NCI-H128 (cell line): ENCODE results near the gene LIN54.
"Not testable (repeated sequence)": the region's sequence is repeated elsewhere in the genome, so short reads cannot be mapped to it uniquely, and the experiment has no call there.

Experiments
- DNase-seq: peaks from one replicate; lab custom pipeline; 2025; ENCODE audit not compliant: unreplicated experiment; lab: John Stamatoyannopoulos, UW

LIN54 gene

DNA sequence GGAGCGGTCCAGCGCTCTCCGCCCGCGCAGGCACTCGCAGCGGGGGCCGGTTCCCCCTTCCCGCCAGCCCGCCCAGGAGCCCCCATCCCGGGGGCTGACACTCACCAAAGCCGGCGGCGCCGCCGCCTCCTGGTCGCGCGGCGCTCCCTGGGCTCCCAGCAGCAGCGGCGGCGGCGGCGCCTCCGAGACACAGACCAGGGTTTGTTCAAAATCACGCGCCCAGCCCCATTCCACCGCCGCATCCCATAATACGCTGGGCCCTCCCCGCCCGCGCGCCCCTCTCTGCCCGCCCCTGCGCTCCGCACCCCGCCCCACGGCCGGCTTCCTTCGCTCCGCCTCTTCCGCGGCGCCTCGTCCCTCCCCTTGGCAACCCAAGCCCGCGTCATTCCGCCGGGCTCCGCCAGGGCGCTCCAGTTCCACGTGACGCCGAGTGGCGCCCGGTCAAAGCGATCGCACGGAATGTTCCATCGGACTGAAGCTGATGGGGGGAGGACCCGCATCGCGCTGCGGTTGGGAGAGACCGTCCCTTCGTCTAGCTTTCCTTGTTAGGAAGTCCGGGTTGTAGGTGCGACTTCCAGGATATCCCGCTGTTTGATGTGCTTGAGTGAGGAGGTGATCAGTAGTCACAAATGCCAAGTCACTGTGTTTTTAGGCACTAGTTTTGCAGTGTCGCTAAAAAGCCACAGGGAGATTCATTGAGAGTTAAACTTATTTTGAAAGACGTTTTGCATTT, 2.2 kb upstream of the LIN54 start:
- peak; percentile 92 for DNase-seq

DNA sequence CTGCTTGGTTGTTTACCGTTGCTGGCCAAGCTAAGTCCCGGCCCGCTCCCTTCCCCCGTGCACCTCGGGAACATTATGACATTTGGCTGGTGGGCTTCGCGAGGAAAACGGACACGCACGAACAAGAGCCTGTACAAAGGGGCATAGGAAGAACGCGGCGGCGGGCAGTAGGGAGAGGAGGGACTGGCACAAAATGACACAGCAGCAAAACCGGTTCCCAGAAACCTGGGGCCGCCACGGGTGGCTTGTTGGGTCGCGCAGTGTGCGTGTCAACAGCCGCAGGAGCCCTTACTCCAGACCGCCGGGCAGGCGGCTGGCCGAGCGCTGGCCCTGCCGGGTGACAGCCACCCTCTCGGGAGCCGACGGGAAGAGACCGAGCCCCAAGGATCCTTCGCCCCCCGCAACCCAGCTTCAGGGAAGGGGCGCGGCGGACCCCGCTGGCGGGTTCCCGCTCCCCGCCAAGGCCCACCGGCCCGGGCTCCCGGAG, 1.6 kb upstream of the LIN54 start:
- DNase-seq, result no peak

DNA sequence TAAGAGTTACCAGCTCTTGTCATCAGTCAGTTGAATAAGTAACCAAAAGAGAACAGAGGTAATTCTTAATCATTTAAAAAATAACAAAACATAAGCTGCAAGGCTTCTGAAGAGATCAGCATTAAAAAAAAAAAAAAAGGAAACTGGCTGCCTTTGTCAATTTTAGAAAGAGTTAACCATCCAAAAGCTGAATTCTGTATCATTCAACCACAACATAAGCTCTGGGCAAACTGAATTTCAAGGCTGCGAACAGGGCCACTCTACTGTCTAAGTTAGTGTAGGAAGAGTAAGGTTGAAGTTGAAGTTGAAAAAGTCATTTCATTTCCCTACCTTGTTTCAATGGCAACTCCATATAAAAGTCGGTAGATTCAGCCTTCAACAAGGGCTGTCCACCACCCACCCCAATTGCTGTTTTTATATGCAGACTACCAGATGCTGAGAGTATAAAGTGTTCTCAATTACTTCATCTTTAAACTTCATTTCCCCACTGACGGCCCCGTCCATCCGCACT, 1.1 kb upstream of the LIN54 start:
- DNase-seq, result no peak

DNA sequence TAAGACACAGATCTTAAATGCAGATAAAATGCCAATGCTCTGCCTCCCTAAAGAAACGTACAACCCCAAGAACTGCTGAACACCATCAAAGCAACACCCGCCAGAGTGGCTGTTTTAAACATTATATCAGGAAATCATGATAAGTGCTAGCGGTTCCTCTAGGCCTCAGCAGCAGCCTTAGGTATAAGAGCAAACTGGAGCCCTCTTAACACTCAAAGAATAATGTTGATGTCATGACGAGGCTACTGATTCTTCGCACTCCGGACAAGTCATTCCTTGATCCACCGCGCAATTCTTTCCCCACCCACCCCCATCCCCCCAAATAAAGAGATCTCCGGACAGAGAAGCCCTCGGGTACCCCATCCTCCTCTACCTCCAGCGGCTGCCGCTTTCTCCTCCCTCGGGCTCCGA, 507 bp downstream of the LIN54 start:
- no peak for DNase-seq

DNA sequence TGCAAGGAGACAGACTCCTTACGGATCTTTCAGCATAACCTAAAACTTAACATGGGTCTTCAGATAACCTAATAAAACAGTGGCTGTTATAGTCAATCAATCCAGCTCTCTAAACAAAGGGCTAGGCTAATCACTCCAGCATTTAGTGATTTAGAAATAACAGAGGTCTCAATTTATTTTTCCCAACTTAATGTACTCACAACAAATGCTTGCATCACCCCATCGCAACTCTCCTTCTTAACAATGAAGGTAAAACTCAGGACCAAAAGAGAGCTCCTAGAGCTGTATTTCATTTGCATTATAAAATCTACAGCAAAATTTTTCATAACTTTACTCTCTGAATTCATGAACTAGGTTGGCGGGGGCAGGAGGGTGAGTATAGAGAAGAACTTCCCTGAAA, 1.1 kb downstream of the LIN54 start:
- DNase-seq, result no peak

DNA sequence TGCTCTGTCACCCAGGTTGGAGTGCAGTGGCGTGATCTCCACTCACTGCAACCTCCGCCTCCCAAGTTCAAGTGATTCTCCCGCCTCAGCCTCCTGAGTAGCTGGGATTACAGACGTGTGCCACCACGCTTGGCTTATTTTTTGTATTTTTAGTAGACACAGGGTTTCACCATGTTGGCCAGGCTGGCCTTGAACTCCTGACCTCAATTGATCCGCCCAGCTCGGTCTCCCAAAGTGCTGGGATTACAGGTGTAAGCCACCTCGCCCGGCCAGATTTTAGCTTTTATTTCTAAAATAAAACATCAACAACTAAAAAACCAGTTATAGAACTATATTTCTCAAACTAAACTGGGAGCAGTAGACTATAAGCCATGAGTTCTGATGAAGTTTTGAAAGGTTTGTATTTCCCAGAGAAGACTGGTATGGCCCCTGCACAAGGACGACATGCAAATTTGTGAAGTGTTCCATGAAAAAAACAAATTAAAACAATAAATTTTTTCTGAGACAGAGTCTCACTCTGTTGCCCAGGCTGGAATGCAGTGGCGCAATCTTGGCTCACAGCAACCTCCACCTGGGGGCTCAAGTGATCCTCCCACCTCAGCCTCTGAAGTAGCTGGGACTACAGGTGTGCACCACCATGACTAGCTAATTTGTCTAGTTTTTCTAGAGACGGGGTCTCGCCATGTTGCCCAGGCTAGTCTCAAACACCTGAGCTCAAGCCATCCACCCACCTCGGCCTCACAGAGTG, 7.4 kb downstream of the LIN54 start:
- DNase-seq, result not testable (repeated sequence)

DNA sequence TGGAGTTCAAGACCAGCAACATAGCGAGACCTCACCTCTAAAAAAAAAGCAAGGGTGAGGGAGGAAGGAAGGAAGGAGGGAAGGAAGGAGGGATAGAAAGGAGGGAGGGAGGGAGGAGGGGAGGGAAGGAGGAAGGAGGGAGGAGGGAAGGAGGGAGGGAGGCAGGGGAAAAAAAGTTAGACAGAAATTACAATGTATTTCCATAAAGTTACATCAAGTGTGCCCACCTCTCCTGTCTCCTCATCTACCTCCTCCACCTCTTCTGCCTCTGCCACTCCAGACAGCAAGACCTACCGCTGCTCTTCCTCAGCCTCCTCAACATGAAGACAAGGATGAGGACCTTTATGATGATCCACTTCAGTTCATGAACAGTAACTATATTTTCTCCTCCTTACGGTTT, 8.3 kb downstream of the LIN54 start:
- DNase-seq, result no peak

DNA sequence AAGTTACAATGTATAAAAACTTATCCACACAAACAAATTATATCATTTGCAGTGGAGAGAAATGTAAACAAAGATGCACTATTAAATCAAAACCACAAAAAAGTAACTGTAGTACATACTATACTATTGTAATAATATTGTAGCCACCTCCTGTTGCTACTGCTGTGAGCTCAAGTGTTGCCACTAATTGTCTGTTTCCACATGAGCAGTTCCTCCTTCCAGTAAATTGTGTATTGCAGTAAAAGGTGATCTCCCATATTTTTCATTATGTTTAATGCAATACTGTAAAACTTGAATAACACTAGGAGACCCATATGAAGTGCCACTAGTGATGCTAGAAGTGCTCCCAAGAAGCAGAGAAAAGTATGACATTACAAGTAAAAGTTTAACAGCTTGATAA, 11.7 kb downstream of the LIN54 start:
- peak; percentile 29 for DNase-seq

DNA sequence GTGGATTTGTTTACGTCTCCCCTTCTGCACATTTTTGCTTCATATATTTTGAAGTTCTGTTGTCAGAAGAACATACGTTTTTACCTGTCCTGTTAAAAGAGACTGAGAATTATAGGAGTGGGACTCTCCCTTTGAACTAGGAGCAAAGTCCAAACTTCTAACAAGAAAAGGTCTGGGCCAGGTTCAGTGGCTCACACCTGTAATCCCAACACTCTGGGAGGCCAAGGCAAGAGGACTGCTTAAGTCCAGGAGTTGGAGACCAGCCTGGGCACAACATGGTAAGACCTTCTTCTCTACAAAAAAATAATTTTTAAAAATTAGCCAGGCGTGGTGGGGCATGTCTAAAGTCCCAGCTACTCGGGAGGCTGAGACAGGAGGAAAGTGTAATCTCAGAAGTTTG, 15.8 kb downstream of the LIN54 start:
- no peak for DNase-seq

DNA sequence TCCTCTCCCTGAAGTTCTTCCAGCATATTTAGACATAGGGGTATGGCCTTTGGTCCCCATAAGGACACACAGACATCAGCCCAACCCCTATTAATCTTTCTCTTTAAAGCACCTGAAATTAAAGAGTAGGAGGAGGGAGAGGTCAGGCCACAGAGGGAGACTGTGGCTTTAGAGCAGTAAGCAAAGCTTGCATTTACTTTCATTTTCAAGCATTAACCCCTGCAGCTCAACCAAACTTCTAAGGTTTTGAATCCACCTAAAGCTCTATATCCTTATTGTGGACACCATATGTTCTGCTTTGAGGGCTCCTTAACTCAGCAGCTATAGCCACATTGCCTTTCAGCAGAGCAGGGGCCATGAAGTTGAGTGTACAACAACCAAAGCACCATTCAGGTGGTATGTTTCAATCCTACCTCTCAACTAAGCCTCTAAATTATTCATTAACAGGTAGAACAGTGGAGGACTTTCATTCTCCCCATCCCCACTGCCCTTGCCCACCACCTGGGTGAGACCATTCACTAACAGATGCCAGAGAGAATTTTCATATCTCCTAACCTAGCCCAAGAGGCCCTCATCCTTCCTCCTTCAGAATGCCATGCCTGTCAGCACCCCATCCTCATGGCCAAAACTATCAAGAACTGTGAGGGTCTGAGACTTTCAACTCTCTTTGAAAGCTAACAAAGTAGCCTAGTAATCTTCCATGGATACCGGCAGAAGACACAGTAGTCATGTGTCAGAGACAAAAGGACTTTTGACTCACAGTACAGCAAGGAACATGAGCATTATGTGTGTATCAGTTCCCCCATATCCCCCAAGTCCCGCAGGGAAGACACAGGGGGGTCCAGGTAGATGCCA, 20.8 kb downstream of the LIN54 start:
- DNase-seq, result no peak

DNA sequence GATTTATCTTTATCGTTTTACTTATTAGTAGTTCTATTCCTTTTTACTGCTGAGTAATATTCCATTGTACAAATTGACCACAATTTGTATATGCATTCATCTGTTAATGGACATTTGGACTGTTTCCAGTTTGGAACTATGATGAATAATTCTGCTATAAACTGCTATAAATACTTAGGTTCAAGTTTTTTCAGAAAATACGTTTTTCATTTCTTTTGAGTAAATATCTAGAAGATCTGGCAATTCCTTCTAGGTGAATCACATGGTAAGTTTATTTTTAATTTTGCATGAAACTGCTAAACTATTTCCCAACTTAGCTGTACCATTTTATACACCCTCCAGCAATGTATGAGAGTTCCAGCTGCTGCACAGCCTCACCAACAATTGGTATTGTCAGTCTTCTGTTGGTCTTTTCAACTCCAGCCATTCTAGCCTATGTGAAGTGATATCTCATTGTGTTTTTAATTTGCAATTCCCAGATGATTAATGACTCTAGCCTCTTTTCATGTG, 22.2 kb downstream of the LIN54 start:
- no peak for DNase-seq

DNA sequence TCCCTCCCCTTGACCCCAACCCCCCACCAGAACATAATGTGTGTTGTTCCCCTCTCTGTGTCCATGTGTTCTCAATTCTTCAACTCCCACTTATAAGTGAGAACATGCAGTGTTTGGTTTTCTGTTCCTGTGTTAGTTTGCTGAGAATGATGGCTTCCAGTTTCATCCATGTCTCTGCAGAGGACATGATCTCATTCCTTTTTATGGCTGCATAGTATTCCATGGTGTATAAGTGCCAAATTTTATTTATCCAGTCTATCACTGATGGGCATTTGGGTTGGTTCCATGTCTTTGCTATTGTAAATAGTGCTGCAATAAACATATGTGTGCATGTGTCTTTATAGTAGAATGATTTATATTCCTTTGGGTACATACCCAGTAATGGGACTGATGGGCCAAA, 23.1 kb downstream of the LIN54 start:
- DNase-seq, result not testable (repeated sequence)

DNA sequence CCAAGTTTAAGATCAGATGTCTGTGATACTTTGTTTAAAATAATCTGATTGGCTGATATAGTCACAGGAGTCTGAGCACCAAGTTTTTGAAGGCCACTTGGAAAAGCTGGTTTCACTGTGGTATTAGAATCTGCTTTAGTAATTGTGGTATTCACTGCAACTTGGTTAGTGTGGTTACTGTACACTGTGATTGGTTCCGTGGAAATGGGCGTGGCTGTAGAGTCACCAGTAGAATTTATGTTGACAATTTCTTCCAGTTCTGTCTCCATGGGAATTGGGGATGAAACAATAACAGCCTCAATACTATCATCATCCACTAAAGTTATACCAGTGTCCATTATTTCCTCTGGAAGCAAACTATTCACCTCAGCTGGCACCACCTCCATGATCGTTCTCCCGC, 26.2 kb downstream of the LIN54 start:
- no peak for DNase-seq

DNA sequence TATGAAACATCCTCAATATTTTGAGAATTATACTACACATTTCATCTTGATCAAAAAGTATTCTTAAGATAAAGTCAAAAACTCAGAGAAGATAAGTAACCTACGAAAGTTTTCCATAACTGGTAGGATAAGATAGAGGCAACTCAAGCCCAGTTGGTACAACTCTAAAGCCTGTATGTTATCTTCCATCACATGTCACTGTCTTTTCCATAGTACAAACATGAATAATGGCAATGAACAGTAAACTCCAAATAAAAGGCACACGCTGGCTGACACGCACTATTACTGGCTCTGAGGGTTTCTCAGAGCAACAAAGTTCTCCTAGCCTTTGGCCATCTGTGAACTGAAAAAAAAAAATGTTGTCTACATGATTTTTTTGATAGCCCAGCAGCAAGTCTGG, 27.2 kb downstream of the LIN54 start:
- DNase-seq, result no peak

DNA sequence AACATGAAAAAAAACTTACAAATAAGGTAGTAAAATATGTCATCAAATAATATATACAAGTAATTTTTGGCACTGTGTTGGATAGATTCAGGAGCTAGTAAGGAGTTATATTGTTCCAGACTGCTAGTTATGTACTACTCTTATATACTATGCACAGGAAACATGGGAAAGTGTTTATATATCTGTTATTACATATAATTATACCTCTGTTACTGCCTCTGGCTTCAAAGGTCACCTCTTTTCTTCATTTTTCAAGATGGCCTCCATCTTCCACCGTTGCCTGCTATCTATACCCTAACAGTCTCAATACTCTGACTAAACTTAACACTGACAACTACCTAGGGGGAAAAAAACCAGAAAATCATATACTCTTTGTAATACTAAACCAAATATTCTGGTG, 29.5 kb downstream of the LIN54 start:
- DNase-seq, result no peak

DNA sequence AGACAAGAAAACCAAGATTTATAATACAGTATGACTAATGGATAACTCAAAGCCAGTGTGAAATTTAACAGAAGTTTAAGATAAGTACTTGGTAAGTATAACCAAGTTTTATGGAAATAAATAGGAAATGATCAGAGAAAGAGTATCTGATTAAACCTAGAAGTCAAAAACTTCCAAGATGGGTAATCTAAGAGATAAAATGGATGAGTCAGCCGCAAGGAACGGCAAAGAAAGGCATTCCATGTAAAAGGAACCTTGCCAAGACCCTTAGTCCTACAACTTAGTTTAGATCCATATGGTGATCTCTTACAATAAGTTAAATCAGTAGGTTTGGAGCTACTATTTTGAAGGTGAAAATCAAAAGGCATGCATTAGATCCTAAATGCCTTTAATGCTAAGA, 34.8 kb downstream of the LIN54 start:
- DNase-seq, result no peak

DNA sequence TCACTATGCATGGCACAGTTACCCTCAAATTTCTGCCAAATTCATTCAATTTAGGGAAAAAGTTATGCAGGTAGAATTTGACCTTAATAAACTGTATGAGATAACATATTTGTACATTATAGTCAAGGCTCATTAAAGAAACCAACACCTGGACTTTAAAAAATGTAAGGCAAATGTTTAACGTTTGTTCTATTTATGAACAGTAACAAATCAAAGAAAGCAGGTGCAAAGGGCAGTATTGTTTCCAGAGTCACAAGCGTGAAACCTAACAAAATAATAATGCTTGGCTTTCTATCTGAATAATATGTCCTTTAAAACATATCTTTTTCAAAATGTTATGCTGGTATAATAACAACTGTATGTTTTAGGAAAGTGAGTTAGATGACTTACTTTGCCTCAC, 41.2 kb downstream of the LIN54 start:
- no peak for DNase-seq

DNA sequence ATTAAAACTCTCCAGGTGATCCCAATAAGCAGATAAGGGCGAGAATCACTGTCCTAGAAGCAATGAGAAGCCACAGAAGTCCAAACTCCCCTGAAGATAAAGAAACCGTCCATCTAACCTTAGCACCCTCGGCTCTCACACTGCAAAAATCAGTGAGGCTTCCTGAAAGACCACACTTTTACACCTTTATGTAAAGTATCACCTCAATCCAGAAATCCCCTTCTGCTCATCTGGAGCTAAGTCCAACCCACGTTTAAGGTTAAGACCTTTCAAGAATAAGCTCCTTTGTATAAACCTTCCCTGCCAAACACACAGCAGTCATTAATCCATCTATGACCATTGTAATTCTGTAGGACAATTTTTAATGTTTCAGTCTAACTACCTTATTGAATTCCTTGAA, 41.7 kb downstream of the LIN54 start:
- DNase-seq, result no peak

DNA sequence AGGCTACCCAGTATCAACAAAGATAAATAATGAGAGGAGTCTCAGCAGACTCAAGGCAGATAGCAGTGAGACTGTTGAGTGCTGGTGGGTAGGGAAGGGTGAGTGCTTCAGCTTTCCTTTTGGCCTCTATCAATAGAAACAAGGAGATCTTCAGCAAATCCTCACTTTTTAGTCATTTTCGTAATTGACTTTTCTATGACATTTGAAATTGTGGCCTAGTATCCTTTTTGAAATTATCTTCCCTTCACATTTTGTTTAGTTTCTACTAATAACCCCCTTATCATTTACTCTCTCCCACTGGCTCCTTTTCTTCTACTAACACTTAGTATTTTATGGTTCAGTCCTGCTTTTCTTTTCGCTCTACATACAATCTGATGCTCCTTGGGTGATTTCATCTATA, 44.9 kb downstream of the LIN54 start:
- no peak for DNase-seq

DNA sequence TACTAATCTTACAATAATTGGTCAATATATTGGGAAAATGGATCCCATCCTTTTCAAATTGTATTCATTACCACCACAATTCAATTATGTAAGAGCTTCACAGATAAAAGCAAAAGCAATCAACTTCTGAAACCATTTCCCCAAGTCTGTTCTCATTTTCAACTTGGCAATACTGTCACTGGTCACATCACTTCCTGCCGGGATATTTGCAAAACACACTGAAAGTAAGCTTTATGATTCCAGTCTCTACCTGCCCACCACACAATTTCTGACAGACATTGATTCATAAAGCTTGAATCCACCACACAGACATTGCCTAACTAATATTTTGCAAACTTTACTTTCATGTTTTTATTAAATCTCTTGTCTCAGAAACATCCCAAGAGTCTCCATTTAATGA, 53.6 kb downstream of the LIN54 start:
- DNase-seq, result no peak

DNA sequence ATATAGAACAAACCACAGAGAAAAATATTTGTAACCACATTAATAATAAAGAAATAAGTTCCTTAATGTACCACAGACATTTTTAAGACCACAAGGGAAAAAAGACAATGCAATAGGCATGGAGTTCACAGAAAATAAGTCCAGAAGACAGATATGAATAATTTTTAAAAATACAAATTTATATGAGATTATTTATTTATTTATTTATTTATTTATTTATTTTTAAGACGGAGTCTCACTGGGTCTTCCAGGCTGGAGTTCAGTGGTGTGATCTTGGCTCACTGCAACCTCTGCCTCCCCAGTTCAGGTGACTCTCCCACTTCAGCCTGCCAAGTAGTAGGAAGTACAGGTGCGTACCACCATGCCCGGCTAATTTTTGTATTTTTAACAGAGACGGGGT, 56.4 kb downstream of the LIN54 start:
- no peak for DNase-seq
